HG02798 (cell line): ENCODE measurements around the gene RPS16.
"Not testable (repeated sequence)": the region's sequence is repeated elsewhere in the genome, so short reads cannot be mapped to it uniquely, and the experiment has no call there.

Experiments
- ATAC-seq: cut with Tn5 transposase; IDR thresholded peaks from one replicate; pipeline ENCODE4 v1.9.1; 2021; ENCODE audit warnings: mild to moderate bottlenecking; ENCODE audit not compliant: unreplicated experiment, poor library complexity

The RPS16 gene

GRCh38 chr19:39435499-39436349 lies at the start of gene RPS16:
RPS16 (minus strand) TSS chr19:39435949; CDS start chr19:39435895, 54 bp downstream.
- ATAC-seq = peak; percentile 90

DNA sequence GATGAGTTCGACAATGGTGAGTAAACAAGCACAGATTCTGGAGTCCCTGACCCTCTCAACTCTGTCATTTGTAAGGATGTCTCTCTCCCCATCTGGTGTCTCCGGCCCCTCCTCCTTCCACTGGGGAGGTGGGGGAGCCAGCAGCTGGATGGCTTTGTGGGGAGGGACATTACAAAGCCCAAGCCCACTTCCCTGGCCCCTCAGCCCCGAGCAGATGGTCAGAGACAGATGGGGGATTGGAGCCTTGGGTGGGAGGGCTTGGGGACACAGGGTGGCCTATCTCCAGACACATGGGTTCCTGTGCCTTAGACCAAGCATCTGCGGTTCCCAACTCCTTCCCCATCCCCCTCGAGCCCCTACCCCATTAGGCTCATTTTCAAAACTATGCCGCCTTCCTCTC lies 47.4 kb upstream of the RPS16 start:
- ATAC-seq = no peak

GRCh38 chr19:39481676-39482075 lies 45.9 kb upstream of the RPS16 start:
- no peak for ATAC-seq

DNA sequence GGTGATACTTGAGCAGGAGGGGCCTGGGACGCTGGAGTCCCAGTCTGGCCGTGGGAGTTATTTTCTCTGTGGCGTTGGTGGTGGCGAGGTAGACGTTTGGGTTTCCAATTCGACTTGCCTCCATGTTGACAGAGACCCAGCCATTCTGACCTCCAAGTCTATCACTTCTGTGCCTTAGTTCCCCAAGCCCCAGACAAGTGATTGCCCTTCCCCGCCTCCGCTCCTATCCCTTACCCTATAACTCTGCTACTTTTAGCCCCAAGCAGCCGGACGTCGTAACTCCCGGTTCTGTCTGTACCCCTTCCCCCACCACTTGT lies 45.4 kb upstream of the RPS16 start:
- no peak for ATAC-seq

DNA sequence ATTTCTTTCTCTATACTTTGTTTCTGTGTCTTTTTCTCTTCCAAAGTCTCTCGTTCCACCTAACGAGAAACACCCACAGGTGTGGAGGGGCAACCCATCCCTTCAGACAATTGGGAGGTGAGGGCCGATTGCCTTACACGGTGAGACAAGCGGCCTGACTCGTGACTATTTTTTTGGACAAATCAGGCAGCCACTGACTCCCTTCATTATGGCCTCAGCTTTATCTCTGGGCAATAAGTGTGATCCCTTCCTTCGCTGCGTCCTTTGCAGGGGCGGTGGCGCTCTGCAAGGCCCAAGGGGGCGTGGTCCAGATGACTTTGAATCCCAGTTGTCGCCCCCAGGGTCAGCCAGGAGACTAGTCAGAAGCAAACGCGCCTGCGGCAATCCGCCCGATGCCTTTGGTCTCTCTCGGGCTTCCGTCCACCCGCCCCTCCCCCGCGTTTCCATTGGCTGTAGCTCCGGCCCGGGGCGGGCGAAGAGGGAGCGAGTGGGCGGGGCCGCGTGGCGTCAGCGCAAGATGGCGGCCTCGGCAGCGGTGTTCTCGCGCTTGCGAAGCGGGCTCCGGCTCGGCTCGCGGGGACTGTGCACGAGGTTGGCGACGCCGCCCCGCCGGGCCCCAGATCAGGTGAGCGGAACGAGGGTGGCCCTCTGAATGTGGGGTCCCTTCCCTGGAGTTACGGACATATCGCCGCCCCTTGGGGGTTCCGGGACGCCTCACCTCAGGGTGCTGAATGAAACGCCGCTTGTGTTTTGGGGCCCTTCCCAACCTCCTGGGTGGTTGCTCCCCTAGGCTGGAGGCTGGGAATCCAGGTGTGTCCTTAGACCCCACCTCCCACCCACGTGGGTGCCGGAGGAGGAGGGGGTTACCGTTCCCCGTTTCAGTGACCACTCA lies 44.8 kb upstream of the RPS16 start, which contains the start of gene TIMM50:
TIMM50 (plus strand) TSS at position 502 of the 892 bp plus-strand sequence; CDS start at position 518, 16 bp downstream.
- ATAC-seq = peak; percentile 96

DNA sequence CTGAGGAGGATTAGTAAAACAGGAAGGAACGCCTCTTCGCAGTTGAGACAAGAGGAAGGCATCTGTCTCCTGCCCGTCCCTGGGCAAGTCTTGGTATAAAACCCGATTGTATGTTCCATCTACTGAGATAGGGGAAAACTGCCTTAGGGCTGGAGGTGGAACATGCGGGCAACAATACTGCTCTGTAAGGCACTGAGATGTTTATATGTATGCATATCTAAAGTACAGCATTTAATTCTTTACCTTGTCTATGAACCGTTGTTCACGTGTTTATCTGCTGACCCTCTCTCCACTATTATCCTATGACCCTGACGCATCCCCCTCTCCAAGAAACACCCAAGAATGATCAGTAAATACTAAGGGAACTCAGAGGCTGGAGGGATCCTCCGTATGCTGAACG lies 44.2 kb upstream of the RPS16 start:
- no peak for ATAC-seq

DNA sequence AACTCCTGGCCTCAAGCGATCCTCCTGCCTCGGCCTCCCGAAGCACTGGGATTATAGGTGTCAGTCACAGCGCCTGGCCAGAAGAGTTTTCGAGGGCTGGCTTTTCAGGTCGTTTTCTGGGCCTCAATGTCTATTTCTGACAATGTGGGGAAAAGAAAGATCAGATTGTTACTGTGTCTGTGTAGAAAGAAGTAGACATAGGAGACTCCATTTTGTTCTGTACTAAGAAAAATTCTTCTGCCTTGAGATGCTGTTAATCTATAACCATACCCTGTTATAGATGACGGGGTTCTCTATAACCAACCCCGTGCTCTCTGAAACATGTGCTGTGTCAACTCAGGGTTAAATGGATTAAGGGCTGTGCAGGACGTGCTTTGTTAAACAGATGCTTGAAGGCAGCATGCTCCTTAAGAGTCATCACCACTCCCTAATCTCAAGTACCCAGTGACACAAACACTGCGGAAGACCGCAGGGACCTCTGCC lies 43.6 kb upstream of the RPS16 start:
- ATAC-seq = not testable (repeated sequence)

- ATAC-seq = no peak
Measured at GRCh38 chr19:39475748-39476147, 40.0 kb upstream of the RPS16 start.

DNA sequence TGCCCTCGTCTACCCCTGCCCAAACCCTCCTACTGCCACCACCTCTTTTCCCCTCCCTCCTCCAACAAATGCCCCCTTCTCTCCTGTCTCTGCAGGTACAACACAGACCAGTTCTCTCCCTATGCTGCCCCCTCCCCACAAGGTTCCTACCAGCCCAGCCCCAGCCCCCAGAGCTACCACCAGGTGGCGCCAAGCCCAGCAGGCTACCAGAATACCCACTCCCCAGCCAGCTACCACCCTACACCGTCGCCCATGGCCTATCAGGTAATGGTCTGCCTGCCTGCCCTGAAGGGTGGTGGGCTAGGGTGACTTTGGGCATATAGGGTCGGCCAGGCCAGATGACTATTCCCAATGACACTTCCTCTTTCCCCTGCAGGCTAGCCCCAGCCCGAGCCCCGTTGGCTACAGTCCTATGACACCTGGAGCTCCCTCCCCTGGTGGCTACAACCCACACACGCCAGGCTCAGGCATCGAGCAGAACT lies 38.4 kb upstream of the RPS16 start:
- no peak for ATAC-seq

GRCh38 chr19:39473443-39473960 lies 37.8 kb upstream of the RPS16 start:
- no peak for ATAC-seq

GRCh38 chr19:39472746-39473442 lies 37.1 kb upstream of the RPS16 start:
- no peak for ATAC-seq

GRCh38 chr19:39471756-39472536 lies 36.2 kb upstream of the RPS16 start:
- ATAC-seq = no peak

DNA sequence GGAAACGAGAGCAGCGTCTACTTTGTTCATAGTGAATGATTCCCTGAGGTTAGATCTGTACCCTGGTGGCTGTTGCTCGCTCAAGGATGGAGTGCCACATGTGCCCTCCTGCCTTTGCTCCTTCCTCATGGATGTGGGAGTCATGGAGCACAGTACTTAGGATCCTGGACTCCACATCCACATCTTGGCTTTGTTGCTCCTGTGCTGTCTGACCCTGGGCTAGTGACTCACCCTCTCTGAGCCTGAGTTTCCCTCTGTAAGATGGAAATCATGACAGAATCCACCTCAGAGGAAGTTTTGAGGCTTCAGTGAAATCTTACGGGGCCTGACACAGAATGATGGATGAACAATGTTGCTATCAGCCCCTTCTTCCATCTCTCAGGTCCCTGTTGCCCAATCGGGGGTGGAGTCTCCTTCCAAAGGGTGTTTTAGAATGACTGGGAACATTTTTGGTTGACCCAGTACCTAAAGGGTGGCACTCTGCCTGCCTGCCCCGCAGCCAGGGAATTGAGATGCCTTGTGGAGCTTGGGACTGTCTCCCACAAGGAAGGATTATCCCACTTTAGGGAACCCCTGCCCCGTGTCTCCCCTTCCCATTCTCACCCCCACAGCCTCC lies 35.1 kb upstream of the RPS16 start:
- ATAC-seq = no peak

DNA sequence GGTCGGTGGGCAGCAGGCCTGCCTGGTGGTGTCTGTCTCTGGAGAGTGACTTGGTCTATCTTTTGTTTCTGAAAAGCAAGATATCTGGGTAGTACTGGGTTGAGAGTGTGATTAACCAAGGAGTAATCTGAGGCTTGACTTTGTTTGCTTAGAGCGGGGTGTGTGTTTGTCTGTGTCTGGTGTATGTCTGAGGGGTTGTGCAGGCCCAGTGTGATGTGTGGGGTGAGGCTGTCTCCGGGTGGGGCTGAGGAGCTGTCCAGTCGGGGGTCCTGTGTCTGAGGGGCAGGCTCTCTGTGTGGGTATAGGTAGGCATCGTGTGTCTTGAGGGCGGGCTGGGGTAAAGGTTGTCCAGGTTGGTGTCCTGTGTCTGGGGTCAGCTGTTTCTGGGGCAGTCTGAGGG lies 33.8 kb upstream of the RPS16 start:
- no peak for ATAC-seq

DNA sequence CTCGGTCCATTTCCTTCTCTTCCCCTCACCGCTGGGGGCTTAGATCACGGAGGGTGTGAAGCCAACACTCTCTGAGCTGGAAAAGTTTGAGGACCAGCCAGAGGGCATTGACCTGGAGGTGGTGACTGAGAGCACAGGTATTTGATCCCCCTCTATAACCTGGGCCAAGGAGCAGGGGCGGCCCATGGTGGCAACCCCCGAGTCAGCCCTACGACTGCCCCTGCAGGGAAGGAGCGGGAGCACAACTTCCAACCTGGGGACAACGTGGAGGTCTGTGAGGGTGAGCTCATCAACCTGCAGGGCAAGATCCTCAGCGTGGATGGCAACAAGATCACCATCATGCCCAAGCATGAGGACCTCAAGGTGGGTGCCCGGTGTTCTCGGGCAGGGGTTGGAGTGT lies 33.3 kb upstream of the RPS16 start:
- no peak for ATAC-seq

- no peak for ATAC-seq
Measured at GRCh38 chr19:39467941-39468340, 32.2 kb upstream of the RPS16 start.

DNA sequence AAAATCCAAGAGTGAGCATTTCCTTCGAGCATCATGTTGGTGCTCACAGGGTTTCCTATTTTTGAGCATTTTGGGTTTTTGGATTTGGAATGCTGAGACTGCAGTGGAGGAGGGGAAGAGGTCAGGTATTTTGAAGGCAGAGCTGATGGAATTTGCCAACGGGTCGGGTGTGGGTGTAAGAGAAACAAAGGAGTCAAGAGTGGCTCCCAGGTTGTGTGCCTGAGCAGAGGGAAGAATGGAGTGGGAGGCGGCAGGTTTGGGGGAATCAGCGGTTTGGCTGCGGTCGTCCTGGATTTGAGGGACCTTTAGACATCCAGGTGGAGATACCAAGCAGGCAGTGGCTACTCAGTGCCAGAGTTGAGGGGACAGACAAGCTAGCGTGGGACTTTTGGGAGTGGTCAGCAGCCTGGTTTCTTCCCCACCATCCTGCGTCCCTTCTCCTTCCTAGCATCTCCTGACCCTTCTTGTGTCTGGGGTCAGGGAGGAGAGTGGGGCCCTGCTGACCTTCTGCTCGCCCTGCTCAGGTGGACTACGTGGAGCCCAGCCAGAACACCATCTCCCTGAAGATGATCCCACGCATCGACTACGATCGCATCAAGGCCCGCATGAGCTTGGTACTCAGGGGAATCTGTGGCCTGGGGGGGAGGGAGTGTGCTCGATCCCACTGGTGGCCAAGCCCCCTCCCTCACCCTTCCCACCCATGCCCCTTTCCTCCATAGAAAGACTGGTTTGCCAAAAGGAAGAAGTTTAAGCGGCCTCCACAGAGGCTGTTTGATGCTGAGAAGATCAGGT lies 30.4 kb upstream of the RPS16 start:
- ATAC-seq = no peak

DNA sequence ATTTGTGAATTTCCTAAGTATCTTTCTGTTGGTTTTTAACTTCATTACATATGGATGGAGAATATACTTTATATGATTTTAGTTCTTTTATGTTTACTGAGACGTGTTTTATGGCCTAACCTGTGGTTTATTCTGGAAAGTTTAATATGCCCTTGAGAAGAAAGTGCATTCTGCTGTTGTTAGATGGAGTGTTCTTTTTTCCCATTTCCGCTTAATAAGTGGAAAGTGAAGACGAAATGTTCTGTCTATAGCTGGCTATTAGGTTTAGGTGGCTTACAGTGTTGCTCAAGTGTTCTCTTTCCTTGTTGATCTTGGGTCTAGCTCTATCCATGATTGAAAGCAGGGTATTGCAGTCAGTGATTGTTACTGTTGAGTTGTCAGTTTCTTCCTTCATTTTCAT lies 27.7 kb upstream of the RPS16 start:
- ATAC-seq = no peak
